Islet of Langerhans (tissue), 1 donor: ENCODE data around the gene SFXN3.

Experiments
- FAIRE-seq: peaks from one replicate; lab custom pipeline; 2011; peaks lifted over from hg19 to GRCh38; lab: Jason Lieb, UNC

The SFXN3 gene

GRCh38 chr10:101080933-101081931 is 50.2 kb downstream of the SFXN3 start:
- FAIRE-seq = no peak

GRCh38 chr10:101085846-101086245 is 54.8 kb downstream of the SFXN3 start:
- no peak for FAIRE-seq

GRCh38 chr10:101087376-101087775 is 56.3 kb downstream of the SFXN3 start:
- FAIRE-seq = no peak

GRCh38 chr10:101087965-101088364 is 56.9 kb downstream of the SFXN3 start:
- FAIRE-seq = no peak

- no peak for FAIRE-seq
These were observed 58.7 kb downstream of the SFXN3 start for GRCh38 chr10:101089520-101090299.

- FAIRE-seq = no peak
These were observed 59.6 kb downstream of the SFXN3 start for GRCh38 chr10:101090597-101090996.
